ENCODE results near the gene MEI1. TPM values are rescaled to one million over a fixed set of nuclear protein-coding genes. Genes with fewer than 3 reads are reported as not detected.
A peak's percentile ranks its signal among the peaks of the same experiment; 100 is the strongest.

The MEI1 gene
- total and polyA plus RNA-seq, 2 donors (not counting 1 experiment from before 2014, with no cell fraction given): 50.1 to 64.8 TPM

DNA sequence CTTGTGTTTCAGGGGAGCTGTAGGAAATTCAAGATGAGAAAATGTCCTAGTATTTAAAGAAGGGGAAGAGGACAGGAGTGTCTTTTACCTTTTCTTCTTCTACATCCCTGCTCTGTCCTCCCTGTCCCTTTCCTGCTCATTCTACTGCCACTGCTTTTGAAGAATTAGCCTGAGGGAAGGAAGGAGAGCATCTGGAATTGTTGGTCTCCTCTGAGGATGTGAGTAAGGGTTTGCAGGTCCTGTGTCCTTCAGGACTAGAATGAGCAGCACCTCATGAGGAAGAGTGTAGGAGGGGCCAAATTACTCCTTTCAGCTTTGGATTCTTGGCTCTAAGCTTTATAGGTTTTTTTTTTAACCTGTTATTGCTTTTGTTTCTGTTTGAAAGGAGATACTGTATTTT lies 34.8 kb upstream of the MEI1 start:
- no peak overlapping the region for H3K4me3 ChIP-seq (ENCODE audit: control extremely low read depth in 1 of 5, extremely low read depth in 1 of 5, insufficient read depth in 1 of 5, low read depth in 2 of 5, low read length in 4 of 5)
- no peak overlapping the region for H3K4me3 Mint-ChIP-seq
- H3K27ac Mint-ChIP-seq: no peak overlapping the region
- no peaks in the 10 kb centered on the region for H4K20me1 ChIP-seq (ENCODE audit: control insufficient read depth, insufficient read depth, low read length, poor library complexity, severe bottlenecking)
- no peak for TF ChIP-seq EZH2 (IDR thresholded peaks at IDR 0.05; ENCODE audit: borderline replicate concordance, insufficient read depth, low read depth, low read length, poor library complexity, severe bottlenecking)
- TF ChIP-seq, protein P1, sequence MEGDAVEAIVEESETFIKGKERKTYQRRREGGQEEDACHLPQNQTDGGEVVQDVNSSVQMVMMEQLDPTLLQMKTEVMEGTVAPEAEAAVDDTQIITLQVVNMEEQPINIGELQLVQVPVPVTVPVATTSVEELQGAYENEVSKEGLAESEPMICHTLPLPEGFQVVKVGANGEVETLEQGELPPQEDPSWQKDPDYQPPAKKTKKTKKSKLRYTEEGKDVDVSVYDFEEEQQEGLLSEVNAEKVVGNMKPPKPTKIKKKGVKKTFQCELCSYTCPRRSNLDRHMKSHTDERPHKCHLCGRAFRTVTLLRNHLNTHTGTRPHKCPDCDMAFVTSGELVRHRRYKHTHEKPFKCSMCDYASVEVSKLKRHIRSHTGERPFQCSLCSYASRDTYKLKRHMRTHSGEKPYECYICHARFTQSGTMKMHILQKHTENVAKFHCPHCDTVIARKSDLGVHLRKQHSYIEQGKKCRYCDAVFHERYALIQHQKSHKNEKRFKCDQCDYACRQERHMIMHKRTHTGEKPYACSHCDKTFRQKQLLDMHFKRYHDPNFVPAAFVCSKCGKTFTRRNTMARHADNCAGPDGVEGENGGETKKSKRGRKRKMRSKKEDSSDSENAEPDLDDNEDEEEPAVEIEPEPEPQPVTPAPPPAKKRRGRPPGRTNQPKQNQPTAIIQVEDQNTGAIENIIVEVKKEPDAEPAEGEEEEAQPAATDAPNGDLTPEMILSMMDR (IDR thresholded peaks at IDR 0.05): no peak
- peaks cover 0 to 13% of the 10 kb centered on the region in 2 donors for H3K4me1 ChIP-seq (ENCODE audit: control insufficient read depth in 2 of 2, insufficient read depth in 2 of 2, low read length in 2 of 2)
- peaks cover 7% of the 10 kb centered on the region for H3K4me1 Mint-ChIP-seq
- H3K27me3 Mint-ChIP-seq: no peaks in the 10 kb centered on the region
- H3K27me3 ChIP-seq (replicated peaks in 1 of 4; ENCODE audit: control extremely low read depth in 1 of 4, control insufficient read depth in 3 of 4, insufficient read depth in 4 of 4, low read length in 3 of 4): no peaks in the 10 kb centered on the region
- ATAC-seq (ENCODE audit: low read depth) (no peak), DNase-seq (no peak)
- ChIA-PET POLR2A (interaction anchor here (0.5 to 1.0 kb wide), 2 partner anchors 24 to 1255 kb away, joined by 3 to 5 read pairs; partner anchors contain the start of gene SNU13), CTCF (interaction anchor here (1.1 kb wide), 1 partner anchor 33 kb away, joined by 3 read pairs; no protein-coding TSS in a partner anchor)
- peak overlapping the region in 1 of 2 donors; percentile 9 for H3K27ac ChIP-seq (ENCODE audit: low read length in 2 of 2)
- no peak overlapping the region for H3K9ac ChIP-seq (ENCODE audit: low read length)
- no peaks in the 10 kb centered on the region for H3K9me3 ChIP-seq (ENCODE audit: control extremely low read depth in 1 of 3, control insufficient read depth in 2 of 3, insufficient read depth in 1 of 3, low read length in 2 of 3)
- H3K79me2 ChIP-seq (ENCODE audit: control insufficient read depth, insufficient read depth, low read length): peaks cover 9% of the 10 kb centered on the region
- H3K9me3 Mint-ChIP-seq (ENCODE audit: insufficient read depth): no peaks in the 10 kb centered on the region
- no peak overlapping the region for H3K4me2 ChIP-seq (replicated peaks; ENCODE audit: low read depth, low read length, poor library complexity, severe bottlenecking)
- peaks cover 2 to 58% of the 10 kb centered on the region in 2 experiments for H3K36me3 ChIP-seq (replicated peaks in 1 of 2; ENCODE audit: control extremely low read depth in 1 of 2, control insufficient read depth in 1 of 2, extremely low read depth in 1 of 2, insufficient read depth in 2 of 2, low read length in 1 of 2)
- no peak overlapping the region for H2AFZ ChIP-seq (ENCODE audit: insufficient read depth, low read depth, low read length, poor library complexity, severe bottlenecking)
- intact Hi-C loops (cut with micrococcal nuclease): no loop called here

DNA sequence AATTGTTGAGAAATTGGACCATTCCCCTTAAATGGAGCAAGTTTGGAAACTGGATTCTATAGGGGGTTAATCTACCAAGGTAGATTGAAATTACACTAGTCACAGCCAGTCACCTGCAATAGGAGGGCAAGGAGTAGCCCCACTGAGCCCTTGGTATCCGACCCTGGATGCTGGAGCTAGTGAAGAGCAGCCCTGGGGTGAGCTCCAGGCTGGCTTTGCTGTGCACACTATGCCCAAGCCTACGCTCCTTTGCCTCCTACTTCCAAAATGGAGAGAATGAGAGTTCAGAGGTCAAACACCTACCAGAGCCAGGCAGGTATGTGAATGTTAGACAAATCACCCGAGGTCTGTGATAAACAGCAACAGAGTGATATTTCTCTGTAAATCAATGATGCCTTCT lies 34.4 kb upstream of the MEI1 start:
- intact Hi-C loops (cut with micrococcal nuclease): loop anchor here (5.0 kb wide), 1 partner anchor 643 kb away; no protein-coding TSS in a partner anchor

More for the DNA sequence above, 34.4 kb upstream of the MEI1 start:
- no peak for ATAC-seq (ENCODE audit: low read depth)
- no peak overlapping the region for H3K4me2 ChIP-seq (replicated peaks; ENCODE audit: low read depth, low read length, poor library complexity, severe bottlenecking)
- peaks cover 10% of the 10 kb centered on the region for H3K79me2 ChIP-seq (ENCODE audit: control insufficient read depth, insufficient read depth, low read length)
- no peak overlapping the region for H2AFZ ChIP-seq (ENCODE audit: insufficient read depth, low read depth, low read length, poor library complexity, severe bottlenecking)
- Mint-ChIP-seq H3K4me3 (no peak overlapping the region), H3K9me3 (ENCODE audit: insufficient read depth) (no peaks in the 10 kb centered on the region), H3K4me1 (peaks cover 7% of the 10 kb centered on the region), H3K27me3 (no peaks in the 10 kb centered on the region), H3K27ac (peak overlapping the region; percentile 59)
- 95% methylated on average over 2 of the region's 3 CpGs for WGBS (ENCODE audit: insufficient coverage)
- H3K4me1 ChIP-seq (ENCODE audit: control insufficient read depth in 2 of 2, insufficient read depth in 2 of 2, low read length in 2 of 2): peaks cover 0 to 13% of the 10 kb centered on the region in 2 donors
- no peak for TF ChIP-seq EZH2 (IDR thresholded peaks at IDR 0.05; ENCODE audit: borderline replicate concordance, insufficient read depth, low read depth, low read length, poor library complexity, severe bottlenecking)
- TF ChIP-seq, protein P1 (IDR thresholded peaks at IDR 0.05): no peak
- no peak overlapping the region for H3K4me3 ChIP-seq (ENCODE audit: control extremely low read depth in 1 of 5, extremely low read depth in 1 of 5, insufficient read depth in 1 of 5, low read depth in 2 of 5, low read length in 4 of 5)
- DNase-seq: no peak
- H3K27me3 ChIP-seq (replicated peaks in 1 of 4; ENCODE audit: control extremely low read depth in 1 of 4, control insufficient read depth in 3 of 4, insufficient read depth in 4 of 4, low read length in 3 of 4): no peaks in the 10 kb centered on the region
- POLR2A ChIA-PET: interaction anchor here (0.5 kb wide), 1 partner anchor 1255 kb away, joined by 5 read pairs; no protein-coding TSS in a partner anchor
- H3K9ac ChIP-seq (ENCODE audit: low read length): no peak overlapping the region
- H3K9me3 ChIP-seq (ENCODE audit: control extremely low read depth in 1 of 3, control insufficient read depth in 2 of 3, insufficient read depth in 1 of 3, low read length in 2 of 3): no peaks in the 10 kb centered on the region
- H3K27ac ChIP-seq (ENCODE audit: low read length in 2 of 2): no peak overlapping the region
- CTCF ChIA-PET: no interaction called here
- no peaks in the 10 kb centered on the region for H4K20me1 ChIP-seq (ENCODE audit: control insufficient read depth, insufficient read depth, low read length, poor library complexity, severe bottlenecking)
- peaks cover 2 to 54% of the 10 kb centered on the region in 2 experiments for H3K36me3 ChIP-seq (replicated peaks in 1 of 2; ENCODE audit: control extremely low read depth in 1 of 2, control insufficient read depth in 1 of 2, extremely low read depth in 1 of 2, insufficient read depth in 2 of 2, low read length in 1 of 2)

Measured in B cell (primary cell).